GM19328 (cell line): Measurements from ENCODE around the gene SORT1.
"Not testable (repeated sequence)": the region's sequence is repeated elsewhere in the genome, so short reads cannot be mapped to it uniquely, and the experiment has no call there.

Experiments
- ATAC-seq: cut with Tn5 transposase; IDR thresholded peaks from one replicate; pipeline ENCODE4 v1.9.1; 2021; ENCODE audit warnings: mild to moderate bottlenecking, moderate library complexity; ENCODE audit not compliant: unreplicated experiment

SORT1 gene

DNA sequence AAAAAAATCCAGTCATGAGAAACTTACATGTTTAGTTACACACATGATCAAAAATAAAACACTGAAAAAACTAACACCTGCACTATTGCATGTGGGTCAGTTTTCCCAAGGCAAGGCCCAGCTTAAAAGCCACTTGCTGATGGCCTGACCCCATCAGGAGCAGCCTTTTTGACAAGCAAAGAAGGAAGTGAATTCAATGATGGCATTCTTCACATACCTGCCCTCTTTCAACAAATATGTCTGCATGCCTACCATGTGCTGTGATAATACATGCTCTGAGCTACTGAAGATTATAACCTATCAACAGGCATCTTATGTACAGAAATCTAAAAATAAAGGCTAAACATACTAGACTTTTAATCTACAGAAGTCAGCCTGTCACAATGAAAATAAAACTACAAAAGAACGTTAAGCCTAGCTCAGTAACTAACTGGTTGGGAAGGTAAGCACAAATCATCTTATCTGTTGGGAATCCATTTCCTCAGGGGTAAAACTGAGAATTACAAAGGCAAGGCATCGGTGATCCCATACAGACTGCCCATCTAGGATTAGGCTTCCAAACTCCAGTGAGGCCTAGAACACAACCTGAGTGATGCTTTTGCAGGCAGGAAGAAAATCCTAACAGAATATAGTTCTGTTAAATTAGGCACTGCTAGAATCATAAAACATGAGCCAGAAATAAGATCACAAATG is 14.5 kb downstream of the SORT1 start:
- no peak for ATAC-seq

DNA sequence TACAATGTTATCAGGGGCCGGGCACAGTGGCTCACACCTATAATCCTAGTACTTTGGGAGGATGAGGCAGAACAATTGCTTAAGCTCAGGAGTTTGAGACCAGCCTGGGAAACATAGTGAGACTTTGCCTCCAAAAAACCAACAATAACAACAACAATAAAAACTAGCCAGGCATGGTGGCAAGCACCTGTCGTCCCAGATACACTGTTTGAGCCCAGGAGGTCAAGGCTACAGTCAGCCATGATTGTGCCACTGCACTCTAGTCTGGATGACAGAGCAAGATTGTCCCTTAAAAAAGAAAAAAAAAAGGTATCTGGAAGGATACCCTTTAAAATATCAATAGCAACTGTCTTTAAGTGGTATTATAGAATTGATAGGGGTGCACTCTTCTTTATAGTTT is 16.1 kb downstream of the SORT1 start:
- no peak for ATAC-seq

DNA sequence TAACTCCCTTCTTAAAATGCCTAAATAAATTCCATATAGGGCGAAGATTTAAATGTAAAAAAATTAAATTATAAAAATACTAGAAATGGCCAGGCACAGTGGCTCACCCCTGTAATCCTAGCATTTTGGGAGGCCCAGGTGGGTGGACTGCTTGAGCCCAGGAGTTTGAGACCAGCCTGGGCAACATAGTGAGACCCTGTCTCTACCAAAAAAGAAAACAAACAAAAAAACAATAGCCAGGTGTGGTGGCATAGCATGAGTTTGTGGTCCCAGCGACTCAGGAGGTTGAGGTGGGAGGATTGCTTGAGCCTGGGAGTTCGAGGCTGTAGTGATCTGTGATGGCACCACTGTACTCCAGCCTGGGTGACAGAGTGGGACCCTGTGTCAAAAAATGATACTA is 17.8 kb downstream of the SORT1 start:
- ATAC-seq, result no peak

DNA sequence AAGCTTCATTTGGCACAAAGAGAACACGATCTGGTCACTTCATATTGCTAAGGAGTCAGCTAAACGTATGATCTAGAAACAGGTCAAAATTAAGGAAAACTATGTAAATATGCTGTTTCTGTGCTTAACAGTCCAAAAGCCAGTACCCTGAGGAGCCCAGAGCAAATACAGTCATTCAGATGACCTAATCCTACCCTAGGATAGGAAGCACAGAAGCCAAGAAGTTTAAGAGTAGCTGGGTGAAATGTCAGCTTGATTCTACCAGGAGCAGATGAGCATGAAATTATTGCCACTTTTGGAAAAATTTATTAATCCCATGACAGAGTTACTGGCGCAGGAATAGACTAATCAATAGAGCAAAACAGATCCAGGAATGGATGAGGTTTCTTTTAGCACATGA is 18.3 kb downstream of the SORT1 start:
- no peak for ATAC-seq

DNA sequence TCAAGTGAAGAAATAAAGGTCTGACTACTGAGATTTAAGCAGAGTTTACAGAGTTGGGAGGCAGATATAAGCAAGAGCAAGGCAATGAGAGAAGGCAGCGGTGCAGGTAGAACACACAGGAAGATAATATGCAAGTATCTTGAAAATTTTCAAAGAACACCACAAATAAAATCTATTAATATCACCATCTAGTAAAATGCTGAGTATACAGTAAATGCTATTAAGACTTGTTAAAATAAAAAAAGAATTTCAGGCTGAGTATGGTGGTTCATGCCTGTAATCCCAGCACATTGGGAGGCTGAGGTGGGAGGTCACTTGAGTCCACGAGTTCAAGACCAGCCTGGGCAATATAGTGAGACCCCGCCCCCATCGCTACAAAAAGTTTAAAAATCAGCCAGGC is 20.0 kb downstream of the SORT1 start:
- ATAC-seq, result no peak

DNA sequence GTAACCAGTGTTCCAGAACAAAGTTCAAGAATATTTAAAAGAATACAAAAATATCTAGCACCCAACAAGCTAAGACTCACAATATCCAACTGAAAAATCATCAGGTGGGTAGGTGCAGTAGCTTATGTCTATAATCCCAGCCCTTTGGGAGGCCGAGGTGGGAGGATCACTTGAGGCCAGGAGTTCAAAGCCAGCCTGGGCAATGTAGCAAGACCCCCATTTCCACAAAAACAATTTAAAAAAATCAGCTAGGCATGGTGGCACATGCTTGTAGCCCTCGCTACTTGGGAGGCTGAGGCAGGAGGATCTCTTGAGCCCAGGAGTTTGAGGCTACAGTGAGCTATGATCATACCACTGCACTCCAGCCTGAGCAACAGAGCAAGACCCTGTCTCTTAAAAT is 24.0 kb downstream of the SORT1 start:
- ATAC-seq, result not testable (repeated sequence)

DNA sequence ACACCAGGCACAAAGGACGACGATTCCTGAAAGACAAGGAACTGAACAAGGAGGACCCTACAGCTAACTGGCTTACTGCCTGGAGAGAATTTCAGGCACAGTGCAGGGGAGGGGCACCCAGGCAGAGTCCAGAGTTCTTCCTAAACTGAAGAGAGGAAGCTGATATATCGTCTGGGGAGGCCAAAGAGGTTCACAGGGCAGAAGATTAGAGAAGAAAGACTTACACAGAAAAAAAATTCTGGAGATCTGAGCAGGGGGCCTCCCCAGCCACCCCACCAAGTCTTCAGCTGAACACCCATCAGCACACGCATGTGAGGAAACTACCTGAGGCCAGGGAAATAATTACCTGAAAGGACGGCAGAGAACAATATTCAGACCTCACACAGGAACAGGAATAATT is 24.6 kb downstream of the SORT1 start:
- no peak for ATAC-seq

DNA sequence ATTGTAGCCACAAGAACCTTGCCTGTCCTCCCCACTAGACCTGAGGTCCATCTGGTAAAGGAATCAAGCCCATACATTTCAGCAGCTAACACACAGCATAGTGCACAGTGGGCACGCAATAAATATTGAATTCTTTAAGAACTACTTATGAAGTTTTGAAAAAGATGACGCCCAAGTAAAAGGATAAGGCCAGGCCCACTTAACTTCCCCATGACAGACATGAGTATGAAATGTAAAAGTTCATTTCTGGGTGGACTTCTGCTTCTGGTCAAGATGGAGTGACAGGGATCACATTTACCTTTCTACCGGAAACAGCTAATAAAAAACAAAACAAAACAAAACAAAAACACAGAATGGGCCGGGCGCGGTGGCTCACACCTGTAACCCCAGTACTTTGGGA is 25.4 kb downstream of the SORT1 start:
- no peak for ATAC-seq

DNA sequence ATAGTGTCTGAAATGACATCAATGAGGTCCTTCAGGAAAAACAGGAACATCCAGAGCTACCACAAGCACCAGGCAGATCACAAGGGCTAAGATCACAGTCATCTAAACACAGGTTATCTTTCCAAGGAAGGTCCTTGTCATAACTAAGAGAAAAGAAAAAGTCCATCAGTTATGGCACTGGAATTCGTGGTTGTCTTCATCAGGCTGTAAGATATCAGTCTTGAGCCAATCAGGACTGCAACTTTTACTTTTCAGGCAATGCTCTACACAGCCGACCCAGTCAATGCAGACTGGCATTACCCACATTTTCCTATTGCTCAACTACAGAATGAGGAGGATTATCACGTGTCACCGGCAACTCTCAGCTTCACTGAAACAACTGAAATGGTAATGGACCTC is 26.4 kb downstream of the SORT1 start:
- no peak for ATAC-seq

DNA sequence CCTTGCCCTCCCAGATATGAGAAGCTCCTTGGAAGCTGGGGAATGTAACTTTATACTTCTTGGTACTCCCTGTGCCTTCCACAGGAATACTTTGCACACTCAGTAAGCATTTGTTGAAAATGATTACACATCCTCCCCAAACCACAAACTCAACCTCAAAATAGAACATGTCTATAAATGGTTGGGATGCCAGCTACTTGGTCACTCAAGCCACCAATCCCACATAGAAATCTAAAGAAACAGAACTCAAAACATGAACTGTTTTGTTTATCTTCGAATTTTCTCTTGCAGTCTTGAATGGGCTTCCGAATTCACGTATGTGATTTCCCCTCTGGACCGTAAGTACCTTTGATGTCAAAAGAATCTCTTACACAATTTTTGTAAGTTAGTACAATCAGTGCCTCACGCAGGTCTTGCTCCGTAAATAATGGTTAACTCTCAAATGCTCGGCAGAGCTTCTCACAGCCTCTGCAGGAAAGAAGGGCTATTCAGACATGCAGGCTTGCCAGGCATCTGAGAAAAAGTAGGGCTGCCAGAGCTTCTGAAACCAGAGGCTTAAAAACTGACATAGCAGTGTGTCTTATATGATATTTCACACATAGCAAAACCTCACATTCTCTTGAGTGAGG is 26.9 kb downstream of the SORT1 start:
- no peak for ATAC-seq

DNA sequence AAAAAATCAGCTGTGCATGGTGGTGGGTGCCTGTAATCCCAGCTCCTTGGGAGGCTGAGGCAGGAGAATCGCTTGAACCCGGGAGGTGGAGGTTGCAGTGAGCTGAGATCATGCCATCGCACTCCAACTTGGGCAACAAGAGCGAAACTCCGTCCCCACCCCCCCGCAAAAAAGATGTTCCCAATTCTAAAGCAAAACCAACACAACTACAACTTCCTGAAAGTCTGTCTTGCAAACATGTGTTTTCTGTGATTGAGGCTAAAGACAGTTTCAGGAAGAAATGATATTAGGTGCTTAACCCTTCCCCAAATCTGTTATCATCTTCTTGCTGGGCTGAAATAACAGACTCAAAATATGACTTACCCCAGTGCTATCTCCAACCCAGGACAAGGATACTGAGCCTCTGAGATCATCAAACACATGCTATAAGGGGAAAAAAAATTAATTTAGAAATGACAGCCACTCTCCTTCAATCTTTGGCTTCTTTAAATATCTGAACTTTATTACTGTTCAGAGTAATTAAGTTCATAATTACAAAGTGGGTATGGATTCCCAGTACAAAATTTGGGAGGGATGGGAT is 28.5 kb downstream of the SORT1 start:
- no peak for ATAC-seq

DNA sequence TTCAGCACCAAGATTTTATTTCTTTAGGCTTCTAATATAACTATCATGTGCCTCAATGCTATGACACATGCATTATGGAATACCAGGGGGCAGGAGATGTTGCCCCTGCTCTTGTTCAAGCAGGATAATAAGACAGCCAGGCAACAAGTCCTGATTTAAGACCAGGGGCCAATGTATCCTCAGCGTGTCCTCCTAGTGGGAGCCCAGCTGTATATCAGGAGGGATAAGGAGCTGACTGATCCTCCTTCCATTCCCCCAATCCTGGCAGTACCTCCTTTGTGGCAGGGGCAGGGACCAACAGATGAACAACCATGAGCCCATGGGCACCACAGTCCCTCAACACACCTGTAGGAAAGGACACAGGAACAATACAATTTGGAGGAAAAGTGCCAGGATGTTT is 29.3 kb downstream of the SORT1 start:
- no peak for ATAC-seq

DNA sequence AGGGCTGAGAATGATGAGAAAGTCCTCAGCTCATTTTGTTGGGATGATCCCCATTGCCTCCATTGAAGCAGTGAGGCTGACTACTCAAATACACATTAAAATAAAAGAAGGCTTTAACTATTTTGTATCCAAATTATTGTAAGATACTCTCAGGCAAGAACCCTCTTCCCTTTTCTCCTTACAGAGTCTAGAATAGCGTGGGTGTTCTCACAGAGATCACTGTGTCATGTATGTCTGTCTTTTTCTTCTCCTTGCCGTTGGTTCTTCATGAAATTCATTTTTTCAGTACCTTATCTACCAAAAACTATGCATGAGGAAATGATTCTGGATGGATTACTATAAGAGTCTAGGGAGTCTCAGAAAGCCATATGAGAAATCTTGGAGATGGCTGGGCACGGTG is 30.1 kb downstream of the SORT1 start:
- no peak for ATAC-seq

DNA sequence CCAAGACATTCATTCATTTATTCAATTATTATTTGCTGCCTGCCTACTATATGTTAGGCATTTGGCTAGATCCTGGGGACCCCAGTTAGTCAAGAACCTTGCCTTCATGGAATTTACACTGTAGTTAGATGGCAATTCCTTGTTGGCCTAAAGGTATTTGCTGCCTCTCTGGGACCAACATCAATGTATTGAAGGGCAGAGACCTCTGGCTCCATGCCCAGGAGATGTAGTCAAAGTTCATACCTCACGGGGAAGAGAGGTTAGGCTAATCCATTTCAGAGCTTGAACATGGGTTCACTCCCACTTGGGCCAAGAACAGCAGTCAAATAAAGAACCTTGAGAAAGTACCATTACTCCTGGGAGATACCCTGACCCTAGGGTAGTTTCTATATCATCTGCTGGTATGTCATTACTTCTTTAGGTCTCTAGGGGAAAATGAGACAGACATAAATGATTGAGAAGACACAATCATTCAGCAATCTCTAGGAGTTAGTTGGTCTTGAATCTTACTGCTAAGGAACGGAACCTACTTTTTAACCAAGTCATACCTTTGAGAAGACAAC is 32.0 kb downstream of the SORT1 start:
- ATAC-seq, result no peak

DNA sequence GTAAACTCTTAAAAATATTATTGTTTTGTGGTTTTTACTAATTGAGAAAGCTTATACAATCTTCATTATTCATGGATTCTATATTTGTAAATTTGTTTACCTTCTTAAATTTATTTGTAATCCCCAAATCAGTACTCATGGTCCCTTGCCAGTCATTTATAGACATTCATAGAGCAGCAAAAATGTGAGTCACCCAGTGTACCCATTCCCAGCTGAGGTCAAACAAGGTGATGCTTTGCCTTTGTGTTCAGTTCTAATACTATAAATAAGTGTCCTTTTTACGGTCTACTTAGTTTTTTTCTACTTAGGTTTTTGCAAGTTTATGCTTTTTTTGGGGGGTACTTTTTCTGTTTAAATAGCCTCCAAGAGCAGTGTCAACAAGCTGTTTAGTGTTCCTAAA is 36.1 kb downstream of the SORT1 start:
- no peak for ATAC-seq

DNA sequence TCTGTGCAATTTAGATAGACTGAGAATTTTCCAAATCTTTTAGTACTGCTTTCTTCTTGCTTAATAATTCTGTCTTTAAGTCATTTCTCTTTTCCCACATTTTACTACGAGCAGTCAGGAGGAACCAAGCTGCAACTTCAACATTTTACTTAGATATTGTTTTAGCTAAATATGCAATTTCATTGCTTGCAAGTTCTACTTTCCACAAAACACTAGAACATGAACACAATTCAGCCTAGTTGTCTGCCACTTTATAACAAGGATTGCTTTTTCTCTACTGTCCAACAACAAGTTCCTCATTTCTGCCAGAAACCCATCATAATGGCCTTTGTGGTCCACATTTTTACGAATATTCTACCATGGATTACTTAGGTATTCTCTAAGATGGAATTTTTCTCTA is 36.6 kb downstream of the SORT1 start:
- ATAC-seq, result no peak

DNA sequence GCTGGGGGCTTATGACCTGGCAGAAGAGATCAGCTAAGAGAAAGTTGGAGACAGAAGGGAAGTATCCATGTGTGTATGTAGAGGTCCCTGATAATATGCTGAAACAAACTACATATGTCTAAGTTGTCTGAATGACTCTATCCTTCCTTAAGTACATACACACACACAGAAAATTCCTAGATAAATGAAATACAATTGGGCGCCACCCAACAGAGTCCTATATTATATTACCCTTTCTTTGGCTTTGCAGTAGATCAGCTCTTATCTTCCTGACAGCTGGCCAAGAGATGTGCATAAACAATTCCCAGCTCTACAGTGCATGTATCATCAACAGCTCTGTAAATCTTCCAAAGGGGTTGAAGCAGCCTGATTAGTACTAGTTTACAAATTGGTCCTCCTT is 40.1 kb downstream of the SORT1 start:
- no peak for ATAC-seq

DNA sequence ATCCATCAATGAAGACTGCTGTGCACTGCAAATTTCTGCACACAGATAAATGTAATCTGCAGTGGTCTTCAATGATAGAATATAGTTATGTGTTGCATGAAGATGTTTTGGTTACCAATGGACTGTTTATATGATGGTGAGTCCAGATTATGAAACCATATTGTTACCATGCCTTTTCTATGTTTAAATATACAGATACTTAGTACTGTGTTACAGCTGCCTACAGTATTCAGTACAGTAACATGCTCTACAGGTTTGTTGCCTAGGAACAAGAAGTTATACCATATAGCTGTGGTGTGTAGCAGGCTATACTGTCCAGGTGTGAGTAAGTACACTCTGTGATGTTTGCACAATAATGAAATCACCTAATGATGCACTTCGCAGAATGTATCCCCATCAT is 40.8 kb downstream of the SORT1 start:
- ATAC-seq, result no peak

DNA sequence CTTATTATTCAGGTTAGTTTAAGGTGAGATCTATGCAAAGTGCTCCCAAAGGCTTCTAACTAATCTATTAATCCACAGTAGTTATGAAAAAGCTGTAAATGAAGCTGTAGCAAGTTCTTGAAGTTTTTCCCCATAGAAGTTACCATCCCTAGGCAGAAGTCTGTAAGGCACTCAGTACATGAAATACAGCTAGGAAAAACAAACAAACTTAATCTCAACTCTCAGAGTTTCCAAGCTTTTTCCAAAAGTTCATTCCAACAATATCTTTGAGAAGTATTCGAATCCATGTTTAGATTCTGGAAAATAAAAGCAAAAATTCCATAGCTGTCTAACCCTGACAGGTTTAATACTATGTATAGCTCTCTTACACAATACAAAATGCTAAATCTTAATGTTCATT is 41.2 kb downstream of the SORT1 start:
- no peak for ATAC-seq

DNA sequence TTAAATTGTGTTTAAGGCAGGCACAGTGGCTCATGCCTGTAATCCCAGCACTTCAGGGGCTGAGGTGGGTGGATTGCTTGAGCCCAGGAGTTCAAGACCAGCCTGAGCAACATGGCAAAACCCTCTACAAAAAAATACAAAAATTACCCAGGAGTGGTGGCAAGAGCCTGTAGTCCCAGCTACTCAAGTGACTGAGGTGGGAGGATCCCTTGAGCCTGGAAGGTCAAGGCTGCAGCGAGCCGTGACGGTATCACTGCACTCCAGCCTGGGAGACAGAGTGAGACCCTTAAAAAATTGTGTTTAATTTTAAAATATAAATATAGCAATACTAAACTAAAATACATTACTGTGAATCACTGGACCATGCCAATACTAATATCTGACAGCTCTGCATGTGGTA is 42.8 kb downstream of the SORT1 start:
- ATAC-seq, result no peak

DNA sequence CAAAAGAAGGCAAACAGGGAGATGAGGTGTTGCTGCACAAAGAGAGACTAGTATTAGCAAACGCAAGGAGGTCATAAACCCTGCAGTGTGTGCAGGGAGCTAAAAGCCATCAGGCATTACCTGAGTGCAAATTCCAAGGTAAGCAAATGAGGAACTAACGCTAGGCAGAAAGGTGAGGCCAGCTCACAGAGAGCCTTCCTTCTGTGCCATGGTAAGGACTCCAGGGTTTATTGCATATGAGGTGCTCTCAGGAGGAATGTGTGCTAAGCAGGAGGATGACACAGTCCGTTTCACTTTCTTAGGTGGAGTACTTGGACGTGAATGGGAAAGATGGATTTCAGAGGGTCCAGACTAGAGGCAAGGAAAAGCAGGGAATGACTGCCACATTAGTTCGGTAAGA is 46.3 kb downstream of the SORT1 start:
- ATAC-seq, result no peak

DNA sequence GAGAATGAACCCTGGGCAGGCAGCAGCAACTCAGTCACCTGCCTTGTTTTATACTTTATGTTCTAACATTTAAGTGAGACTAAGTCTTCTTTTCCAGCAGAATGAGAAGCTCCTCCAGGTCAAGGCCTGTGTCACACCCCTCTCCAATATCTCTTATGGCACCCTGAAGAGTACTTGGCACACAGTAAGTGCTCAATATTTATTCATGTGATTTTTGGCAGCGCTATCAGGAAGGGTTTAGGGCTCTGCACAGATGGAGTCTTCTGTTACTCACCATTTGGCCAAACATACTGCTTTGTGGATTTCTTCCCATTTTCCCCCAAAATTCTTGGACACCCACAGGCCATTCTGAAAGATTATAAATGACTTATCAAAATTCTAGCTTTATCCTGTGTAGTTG is 47.1 kb downstream of the SORT1 start:
- no peak for ATAC-seq
